OCI-LY3 (cell line): ENCODE data around the gene TCF4.

ENCODE experiments used
- EZH2phosphoT487 ChIP-seq: fragments of 200-600 bp; shearing (Covaris generic); IDR thresholded peaks from 2 replicates; pipeline ENCODE4 v1.6.1; 2018; ENCODE audit warnings: antibody characterized with exemption, mixed run types, low read depth
- TF ChIP-seq, protein P1 (sequence below): fragments of 200-600, 300-600 bp; sonication (generic); IDR thresholded peaks from 2 replicates; pipeline ENCODE4 v1.5.1; 2014; ENCODE audit warnings: antibody characterized with exemption, low read length, low read depth

DNA sequence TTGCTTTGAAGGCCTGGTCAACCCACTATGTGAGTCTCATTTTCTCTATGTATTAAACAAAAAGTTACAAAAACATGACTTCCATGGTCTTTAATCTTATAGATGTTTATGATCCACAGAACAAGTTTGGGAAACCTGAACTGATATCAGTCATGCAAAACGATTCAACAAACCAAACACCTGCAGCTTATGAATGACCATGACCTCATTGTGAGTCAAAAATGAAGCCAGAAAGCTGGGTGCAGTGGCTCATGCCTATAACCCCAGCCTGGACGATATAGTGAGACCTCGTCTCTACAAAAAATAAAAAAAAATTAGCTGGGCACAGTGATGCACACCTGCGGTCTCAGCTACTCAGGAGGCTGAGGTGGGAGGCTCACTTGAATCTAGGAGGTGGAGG lies 358.3 kb downstream of the TCF4 start:
- TF ChIP-seq, protein P1, sequence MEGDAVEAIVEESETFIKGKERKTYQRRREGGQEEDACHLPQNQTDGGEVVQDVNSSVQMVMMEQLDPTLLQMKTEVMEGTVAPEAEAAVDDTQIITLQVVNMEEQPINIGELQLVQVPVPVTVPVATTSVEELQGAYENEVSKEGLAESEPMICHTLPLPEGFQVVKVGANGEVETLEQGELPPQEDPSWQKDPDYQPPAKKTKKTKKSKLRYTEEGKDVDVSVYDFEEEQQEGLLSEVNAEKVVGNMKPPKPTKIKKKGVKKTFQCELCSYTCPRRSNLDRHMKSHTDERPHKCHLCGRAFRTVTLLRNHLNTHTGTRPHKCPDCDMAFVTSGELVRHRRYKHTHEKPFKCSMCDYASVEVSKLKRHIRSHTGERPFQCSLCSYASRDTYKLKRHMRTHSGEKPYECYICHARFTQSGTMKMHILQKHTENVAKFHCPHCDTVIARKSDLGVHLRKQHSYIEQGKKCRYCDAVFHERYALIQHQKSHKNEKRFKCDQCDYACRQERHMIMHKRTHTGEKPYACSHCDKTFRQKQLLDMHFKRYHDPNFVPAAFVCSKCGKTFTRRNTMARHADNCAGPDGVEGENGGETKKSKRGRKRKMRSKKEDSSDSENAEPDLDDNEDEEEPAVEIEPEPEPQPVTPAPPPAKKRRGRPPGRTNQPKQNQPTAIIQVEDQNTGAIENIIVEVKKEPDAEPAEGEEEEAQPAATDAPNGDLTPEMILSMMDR, result no peak
- TF ChIP-seq EZH2phosphoT487, result no peak
